Activated gamma-delta T cell treated with anti-CD3 and anti-CD28 coated beads, Interleukin-2, amount 50 U/mL, for 16 hours (primary cell): ENCODE results near the gene NPRL2.
A peak's percentile ranks its signal among the peaks of the same experiment; 100 is the strongest.

Experiments
- DNase-seq: peaks from one replicate; pipeline ENCODE4 v3.0.0-alpha.2; 2020; ENCODE audit warnings: low read depth

The NPRL2 gene

DNA sequence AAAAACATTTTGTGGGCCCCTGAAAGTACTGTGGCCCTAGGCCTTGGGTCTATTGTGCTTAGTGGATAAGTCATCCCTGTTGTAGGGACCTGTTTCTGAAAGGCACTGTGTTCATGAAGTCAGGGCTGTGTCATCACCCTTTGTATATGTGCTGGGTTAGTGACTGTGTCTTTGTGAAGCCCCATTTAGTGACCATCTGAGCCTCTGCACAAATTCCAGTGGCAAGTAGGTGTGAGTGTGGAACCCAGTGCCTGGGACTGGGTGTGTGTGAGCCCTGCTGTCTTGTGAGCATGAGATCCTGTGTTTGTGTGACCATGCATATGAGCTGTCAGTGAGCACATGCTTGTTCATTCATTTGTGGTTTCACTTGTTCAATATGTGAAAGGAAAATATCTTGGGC, 46.0 kb downstream of the NPRL2 start:
- no peak for DNase-seq

DNA sequence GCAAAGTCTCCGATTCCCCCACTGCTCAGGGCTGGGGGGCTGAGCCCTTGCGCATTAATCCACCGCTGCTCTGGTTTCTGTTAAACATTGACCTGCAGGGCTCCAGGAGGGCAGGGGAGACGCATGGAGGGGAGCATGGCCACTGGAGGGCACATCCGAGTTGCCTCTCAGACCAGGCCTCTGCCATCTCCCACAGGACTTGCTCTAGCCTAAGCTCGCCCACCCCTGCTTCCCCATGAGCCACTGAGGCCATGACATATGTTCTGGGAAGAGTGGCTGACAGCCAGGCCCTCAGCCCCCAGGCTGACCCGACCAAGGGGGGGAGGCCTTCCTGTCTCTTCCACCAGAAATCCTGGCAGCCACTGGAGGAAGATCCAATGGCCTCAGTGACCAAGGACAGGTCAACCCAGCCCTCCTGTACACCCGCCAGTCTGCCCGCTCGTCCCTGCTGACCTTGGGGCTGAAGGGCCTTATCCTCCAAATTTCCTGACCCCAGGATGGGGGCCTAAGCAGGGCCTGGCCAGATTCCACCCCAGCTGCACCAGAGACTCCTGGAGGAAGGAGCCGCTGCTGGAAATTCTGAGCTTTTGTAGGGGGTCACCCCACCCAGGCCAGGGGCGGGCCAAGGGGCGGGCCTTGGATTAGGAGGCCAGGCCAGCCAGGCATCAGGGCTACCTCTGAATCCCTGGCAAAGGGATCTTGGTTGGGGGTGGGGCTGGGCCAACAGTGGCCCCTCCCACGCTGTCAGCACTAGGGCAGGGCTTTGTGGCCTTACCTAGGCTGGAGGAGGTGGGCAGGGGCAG, 47.4 kb downstream of the NPRL2 start, which contains the start of gene HYAL1:
HYAL1 (minus strand) TSS at position 562 of the 803 bp plus-strand sequence. CDS start 618 bp downstream, outside the sequence.
- no peak for DNase-seq

DNA sequence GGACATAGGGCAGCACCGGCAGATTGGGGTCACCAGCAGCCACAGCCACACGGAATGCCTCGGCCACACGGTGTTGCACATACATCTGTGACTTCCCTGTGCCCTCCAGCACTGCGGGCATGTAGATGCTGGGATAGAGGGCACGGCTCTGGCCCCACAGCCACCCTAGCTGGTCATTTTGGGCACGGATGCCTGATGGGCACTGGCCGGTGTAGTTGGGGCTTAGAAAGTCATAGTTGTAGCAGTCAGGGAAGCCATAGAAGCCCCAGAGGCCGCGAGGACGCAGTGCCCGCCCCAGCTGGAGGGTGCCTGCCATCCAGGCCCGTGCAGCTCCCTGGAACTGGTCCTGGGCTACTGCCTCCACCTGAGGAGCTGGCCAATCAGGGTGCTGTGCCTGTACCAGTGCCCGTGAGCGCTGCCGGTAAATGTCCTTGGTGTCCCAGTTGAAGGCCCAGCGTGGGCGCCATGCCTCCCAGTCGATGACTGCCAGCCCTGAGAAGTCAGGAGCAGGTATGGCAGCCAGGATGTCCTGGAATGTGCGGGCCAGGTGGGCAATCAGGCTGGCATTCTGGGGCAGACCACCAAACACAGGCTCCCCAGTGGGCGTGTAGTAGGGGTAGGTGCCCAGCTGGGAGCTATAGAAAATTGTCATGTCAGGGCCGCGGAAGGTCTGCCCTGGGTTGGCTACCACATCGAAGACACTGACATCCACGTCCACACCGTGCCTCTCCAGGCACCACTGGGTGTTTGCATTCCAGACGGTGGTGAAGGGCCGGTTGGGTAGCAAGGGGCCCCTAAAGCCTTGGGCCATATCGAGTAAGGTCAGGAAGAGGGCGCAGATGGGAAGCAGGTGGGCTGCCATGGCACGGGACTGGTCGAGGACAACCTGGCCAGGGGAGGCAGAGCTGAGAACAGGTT, 48.2 kb downstream of the NPRL2 start:
- DNase-seq: no peak

DNA sequence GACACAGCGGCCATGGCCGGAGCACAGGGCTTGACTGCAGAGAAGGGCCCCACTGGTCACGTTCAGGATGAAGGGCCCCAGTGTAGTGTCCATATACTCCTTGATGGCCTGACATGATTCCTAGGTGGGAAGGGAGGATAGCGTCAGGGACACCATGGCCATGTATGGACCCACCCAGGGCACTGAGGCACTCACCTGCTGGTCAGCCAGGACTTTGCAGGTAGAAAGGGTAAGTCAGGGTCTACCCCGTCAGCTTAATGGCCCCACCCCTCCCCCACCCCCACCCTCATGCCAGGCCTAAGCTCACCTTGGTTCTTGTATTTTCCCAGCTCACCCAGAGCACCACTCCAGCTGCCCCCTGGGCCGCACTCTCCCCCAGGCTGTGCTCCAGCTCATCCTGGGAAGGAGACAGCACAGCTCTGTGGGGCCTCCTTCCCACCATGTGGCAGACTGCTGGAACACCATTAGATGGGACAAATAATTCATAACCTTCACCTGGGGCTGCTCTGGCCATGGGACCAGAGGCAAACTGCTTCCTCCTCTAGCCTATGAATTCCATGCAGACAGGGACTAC, 49.8 kb downstream of the NPRL2 start:
- no peak for DNase-seq

DNA sequence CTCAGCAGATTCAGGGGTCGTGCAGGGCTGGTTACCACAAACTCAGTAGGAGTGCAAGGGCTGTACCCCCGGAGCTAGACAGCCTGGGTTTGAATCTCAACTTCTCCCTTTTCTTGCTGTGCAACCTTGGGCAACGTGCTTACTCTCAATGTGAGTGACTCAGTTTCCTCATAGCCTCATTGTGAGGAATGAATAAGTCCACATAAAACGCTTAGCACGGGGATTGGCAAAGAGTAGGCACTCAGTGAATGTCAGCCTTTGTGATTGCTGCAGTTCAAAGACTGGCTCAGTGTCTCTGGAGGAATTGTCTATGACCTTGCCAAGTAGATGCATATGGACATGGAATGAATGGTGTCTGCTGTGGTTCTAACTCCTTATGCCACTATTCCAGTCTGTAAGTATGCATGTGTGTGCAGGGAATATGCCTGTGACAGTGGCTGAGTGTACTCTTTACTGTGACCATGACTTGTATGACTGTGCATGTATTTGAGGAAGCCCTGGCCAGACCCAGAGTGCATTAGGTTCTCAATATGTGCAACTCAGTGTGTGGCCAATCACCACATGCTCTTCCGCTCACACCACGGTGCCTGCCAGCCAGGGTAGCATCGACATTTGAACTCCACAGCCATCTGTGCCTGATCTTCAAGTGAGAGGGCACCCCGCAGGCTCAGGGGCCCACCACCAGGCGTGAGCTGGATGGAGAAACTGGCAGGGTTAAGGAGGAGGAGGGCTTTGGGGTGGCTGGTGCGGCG, 50.5 kb downstream of the NPRL2 start:
- DNase-seq: no peak

DNA sequence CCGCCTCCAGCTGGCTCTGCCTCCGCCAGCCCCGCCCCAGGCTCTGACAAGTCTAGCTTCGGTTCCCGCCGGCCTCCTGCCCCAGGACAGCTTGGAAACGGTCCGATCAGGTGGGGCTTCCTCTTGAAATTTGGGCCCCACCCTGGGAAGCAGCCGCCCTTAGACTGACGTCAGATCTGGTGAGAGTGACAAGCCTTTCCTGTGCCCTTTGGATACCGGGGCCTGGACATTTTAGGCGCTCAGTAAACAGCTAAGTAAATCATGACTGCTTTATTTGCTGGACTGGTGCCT, 51.0 kb downstream of the NPRL2 start:
- no peak for DNase-seq

DNA sequence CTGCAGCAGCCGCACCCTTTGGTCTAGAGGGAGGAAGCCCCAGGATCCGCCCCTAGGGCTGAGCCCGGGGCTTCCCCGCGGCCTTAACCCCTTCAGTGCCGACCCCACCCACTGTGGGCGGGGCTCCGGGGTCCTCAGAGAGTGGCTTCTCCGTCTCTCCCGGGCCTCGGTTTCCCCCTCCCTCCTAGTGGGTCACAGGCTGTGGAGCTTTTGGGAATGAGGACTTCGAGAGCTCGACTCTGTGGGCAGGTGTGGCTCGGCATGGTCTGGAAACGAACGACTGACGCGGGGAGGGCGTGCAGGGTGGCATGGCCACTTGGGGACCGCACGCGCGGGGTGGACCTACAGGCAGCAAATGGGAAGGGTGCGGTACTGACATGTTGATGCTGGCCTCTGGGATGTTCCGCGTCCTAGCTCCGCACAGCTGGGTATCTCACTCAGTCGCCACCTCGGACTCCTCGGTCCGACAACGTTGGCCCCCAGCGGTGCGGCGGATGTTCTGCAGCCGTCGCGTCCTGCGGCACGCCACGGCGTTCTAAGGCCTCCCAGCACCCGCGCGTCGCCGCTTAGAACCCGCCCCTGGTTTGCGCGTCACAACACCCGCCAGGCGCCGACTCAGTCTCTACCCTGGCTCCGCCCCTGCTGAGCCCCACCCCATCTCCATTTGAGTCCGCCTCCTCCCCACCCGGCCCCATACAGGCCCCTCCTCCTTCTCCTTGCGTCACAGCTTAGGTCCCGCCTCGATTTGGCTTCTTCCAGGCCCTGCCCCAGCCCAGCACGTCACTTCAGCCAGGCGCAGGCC, 51.5 kb downstream of the NPRL2 start, which contains the start of the genes HYAL3 and NAA80:
HYAL3 (minus strand) TSS at position 570 of the 802 bp plus-strand sequence. CDS start 3,803 bp downstream, outside the sequence.
NAA80 (minus strand) TSS at position 570 of the 802 bp plus-strand sequence. CDS start 1,942 bp downstream, outside the sequence.
- peak; percentile 97 for DNase-seq

DNA sequence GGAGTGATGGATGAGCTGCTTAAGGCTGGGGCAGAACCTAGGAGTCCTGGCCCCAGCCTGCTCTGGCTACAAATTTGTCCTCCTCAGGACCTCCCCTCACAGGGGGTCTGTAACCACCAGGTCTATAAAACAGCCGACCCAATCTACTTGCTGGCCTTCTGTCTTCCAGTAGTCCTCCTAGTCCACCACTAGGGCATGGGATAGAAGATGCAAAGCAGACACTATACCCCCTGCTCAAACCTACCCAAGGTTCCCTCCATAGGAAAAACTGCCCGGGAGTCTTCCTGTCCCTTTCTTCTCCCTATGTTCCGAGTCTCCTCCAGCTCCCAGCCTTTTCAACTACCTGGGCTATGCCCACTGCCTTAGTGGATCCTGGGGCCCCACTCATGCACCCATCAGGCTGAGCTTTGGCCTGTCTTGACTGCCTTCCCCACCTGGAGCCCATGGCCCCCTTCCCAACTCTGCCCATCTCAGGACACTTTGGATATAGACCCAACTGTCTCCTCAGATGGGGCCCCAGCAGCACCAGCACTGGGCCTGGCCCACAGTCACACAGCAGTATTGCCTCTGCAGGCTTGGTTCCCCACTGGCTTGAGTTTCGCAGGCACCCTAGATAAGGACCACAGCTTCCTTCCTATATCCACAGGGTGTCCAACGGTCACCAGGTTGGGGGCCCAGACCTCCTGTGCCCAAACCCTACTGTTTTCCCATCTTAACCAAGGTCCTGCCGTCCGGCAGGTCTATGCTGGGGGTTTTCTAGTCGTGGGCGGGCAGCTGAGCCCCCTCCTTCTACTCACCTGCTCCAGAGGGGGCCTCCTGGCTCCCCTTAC, 52.5 kb downstream of the NPRL2 start:
- DNase-seq: no peak

DNA sequence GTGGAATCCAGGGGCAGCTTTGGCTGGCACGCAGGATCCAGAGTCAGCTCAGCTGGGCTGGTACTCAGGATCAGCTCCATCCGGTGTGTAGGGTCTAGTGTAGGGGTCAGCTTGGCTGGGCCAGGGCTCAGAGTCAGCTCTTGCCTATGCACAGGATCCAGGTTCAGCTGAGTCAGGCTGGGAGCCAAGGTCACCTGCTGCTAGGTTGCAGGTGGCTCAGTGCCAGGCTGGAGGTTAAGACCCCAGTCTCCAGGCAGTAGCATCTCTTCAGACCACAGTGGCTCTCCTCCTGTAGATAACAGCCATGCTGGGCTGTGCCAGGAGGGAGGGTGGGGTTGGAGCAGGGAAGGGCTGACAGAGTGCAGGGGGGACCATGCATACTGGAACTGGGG, 53.2 kb downstream of the NPRL2 start:
- no peak for DNase-seq
